Stimulated activated CD8-positive, alpha-beta memory T cell treated with anti-CD3 and anti-CD28 coated beads, Interleukin-12 subunit alpha, Interleukin-12 subunit beta, amount 100 ng/mL, for 1 hour (primary cell): ENCODE data around the gene SLC25A36.
"Not testable (repeated sequence)": the region's sequence is repeated elsewhere in the genome, so short reads cannot be mapped to it uniquely, and the experiment has no call there.

Source experiments
- DNase-seq: peaks from one replicate; pipeline ENCODE4 v3.0.0-alpha.2; 2020; ENCODE audit warnings: low read depth

SLC25A36 gene

GRCh38 chr3:140995881-140996280 is 54.2 kb downstream of the SLC25A36 start:
- no peak for DNase-seq

- DNase-seq = peak; percentile 9
Observed at GRCh38 chr3:141000027-141000663, 58.5 kb downstream of the SLC25A36 start.

- DNase-seq = no peak
Observed at GRCh38 chr3:141000686-141001085, 59.0 kb downstream of the SLC25A36 start.

- DNase-seq = no peak
Observed at GRCh38 chr3:141006344-141006743, 64.7 kb downstream of the SLC25A36 start.

DNA sequence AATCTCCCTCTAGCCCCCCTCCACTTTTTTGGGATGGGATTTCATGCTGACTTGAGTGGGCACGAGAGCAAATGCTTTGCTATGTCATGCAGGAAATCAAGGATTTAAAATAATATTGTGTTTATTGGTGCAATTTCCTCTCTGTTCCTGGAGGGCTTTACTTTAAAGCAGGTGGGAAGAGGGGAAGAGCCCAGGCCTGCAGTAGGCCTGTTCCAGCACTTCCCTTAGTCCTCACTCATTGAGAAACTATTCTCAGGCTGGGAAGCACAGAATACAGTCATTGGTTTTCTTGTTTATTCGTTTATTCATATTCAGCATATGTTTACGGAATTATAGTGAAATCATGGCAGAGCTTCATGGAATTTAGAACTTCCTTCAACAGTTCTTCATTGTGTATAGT is 67.9 kb downstream of the SLC25A36 start:
- DNase-seq = no peak

DNA sequence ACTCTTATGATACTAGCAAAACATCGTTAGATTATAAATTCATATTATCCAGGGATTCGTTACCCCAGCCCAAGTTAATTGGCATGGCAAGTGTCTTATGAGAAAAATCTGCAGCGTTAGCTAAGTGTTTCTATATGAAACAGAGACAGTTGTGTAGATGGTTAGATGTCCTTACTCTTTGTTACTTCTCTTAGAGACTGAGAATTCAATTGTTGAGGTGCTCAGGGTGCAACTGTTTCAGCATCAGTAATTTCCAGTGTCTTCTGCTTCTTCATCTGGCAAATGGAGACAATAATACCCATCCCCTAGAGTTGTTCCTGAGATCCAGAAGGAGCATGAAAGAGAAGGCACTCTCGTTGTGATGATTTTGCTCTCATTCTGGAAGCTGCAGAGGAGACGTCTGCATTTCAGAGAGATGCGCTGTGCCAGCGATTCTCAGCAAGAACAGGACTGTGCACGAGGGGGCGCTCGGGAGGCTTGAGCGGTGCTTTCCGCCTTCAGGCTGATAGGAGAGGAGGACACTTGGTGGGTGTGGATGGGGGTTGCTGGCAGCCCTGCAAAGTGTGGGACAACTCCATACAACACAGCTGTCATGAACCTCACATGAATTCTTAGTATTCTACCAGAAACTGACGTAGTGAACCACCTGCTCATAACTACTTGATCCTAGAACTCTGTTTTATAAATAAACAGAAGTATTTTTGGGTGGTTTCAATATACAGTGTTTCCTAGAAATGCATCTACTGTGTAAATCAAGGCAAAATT is 69.8 kb downstream of the SLC25A36 start:
- DNase-seq = peak; percentile 43

DNA sequence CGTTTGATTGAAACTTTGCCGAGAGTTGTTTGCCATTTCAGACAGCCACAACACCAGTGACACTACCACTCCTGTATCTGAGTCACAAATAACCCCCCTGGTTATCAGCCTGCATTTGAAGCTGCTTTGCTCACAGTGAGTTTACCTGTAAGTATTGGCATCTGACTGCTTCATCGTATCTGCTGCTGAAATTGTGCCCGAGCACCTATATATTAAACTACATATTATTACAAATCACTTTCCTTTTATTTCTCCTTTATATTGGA is 70.3 kb downstream of the SLC25A36 start:
- DNase-seq = no peak

- no peak for DNase-seq
Observed at GRCh38 chr3:141012571-141012970, 70.9 kb downstream of the SLC25A36 start.

GRCh38 chr3:141015481-141015880 is 73.8 kb downstream of the SLC25A36 start:
- DNase-seq = no peak

DNA sequence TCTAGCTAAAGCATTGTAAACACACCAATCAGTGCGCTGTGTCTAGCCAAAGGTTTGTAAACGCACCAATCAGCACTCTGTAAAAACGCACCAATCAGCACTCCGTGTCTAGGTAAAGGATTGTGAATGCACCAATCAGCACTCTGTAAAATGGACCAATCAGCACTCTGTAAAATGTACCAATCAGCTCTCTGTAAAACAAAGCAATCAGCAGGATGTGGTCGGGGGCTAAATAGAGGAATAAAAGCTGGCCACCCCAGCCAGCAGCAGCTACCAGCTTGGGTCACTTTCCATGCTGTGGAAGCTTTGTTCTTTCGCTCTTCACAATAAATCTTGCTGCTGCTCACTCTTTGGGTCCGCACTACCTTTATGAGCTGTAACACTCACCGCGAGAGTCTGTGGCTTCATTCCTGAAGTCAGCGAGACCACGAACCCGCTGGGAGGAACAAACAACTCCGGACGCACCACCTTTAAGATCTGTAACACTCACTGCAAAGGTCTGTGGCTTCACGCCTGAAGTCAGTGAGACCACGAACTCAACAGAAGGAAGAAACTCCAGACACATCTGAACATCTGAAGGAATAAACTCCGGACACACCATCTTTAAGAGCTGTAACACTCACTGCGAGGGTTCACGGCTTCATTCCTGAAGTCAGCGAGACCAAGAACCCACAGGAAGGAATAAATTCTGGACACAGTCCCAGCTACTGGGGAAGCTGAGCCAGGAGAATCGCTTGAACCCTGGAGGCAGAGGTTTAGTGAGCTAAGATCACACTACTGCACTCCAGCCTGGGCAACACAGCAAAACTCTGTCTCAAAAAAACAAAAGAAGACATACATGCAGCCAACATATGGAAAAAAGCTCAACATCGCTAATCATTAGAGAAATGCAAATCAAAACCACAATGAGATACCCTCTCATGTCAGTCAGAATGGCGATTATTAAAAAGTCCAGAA is 76.0 kb downstream of the SLC25A36 start:
- DNase-seq = not testable (repeated sequence)

DNA sequence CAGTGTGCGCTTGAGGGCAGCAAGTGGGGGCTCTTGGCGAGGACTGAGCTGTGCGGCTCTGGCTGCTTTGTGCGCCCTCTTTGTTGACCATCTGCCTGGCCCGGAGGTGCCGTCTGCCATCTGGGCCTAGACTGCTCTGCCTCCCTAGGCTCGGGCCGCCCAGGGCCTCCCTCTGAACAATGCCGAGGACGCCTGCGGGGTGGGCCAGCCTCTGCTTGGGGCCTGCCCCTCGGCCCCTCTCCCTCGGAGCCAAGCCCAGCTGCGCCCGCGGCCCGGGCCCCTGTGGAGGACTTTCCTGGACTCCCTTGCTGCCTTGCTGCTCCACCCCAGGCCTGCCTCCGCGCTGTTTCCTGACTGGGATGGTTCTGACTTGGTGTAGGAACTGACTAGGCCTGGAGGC is 77.6 kb downstream of the SLC25A36 start:
- no peak for DNase-seq

DNA sequence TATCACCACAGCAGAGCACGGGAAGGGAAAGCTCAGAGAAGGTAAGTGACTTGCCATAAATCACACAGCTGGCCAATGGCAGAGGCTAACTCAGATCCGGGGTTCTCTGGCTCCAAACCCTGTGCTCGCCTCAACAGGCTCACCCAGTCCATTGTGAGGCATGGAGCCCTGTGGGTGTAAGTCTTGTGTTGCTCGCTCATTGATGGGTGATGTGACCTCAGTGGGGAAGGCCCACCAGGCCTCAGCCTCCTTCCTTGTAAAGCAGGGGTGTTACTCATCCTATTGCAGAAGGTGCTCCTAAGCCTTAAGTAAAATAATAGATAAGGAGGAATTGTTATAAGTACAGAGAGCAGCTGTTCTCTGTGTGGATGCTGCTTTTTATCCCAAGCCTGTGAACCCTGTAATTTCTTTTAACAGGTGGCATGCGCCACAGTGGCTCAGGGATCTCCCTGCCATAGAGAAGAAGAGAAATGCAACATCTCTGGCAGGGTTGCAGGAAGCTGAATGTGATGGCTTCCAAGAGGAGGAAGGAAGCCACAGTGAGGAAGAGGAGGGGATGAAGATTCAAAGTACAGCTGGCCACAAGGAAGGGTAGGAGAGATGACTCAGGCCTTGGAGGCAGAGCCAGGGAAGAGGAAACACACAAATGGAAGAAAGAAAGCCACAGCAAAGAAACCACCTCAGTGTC is 78.7 kb downstream of the SLC25A36 start:
- no peak for DNase-seq

DNA sequence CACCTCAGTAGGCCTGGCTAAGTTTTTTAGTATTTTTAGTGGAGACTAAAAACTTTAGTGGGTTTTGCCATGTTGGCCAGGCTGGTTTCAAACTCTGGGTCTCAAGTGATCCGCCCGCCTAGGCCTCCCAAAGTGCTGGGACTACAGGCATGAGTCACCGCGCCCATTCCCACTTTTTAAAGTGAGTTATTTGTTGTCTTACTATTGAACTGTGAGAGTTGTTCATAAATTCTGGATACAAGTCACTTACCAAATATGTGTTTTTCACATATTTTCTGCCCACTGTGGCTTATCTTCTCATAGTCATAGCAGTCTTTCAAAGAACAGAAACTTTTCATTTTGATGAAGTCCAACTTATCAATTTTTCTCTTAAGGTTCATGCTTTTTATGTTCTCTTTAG is 79.6 kb downstream of the SLC25A36 start:
- DNase-seq = no peak
